Endometrial microvascular endothelial cells (primary cell): ENCODE measurements around the gene CTXND2. TPM values are rescaled to one million over a fixed set of nuclear protein-coding genes. Genes with fewer than 3 reads are reported as not detected.
"Not testable (repeated sequence)": the region's sequence is repeated elsewhere in the genome, so short reads cannot be mapped to it uniquely, and the experiment has no call there.

Experiments used
- in situ Hi-C: cut with HindIII; loops from 2 replicates; pipeline ENCODE4 v1.10.0; 2017; ENCODE audit warnings: low sequenced_read_pairs, low pct_unique_long_range_greater_than_20kb; ENCODE audit errors: inconsistent ontology term
- total RNA-seq: library from RNA; depleted of rRNA; stranded (reverse); fragments of >200 nt; gene quantifications from one replicate; pipeline ENCODE4 v1.2.3, GENCODE V29; 2015; ENCODE audit errors: inconsistent ontology term

CTXND2 gene
- total RNA-seq, 1 donor from 2014 or later: not detected

DNA sequence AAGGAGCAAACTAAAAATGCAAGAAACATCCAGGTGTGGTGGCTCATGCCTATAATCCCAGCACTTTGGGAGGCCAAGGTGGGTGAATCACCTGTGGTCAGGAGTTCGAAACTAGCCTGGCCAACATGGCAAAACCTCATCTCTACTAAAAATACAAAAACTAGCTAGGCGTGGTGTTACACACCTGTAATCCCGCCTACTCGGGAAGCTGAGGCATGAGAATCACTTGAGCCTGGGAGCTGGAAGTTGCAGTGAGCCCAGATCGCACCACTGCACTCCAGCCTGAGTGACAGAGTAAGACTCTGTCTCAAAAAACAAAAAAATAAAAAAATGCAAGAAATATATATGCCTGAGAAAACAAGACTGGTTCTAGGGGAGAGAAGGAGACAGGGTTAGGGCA is 3.8 kb upstream of the CTXND2 start:
- in situ Hi-C loops: not testable (repeated sequence)

DNA sequence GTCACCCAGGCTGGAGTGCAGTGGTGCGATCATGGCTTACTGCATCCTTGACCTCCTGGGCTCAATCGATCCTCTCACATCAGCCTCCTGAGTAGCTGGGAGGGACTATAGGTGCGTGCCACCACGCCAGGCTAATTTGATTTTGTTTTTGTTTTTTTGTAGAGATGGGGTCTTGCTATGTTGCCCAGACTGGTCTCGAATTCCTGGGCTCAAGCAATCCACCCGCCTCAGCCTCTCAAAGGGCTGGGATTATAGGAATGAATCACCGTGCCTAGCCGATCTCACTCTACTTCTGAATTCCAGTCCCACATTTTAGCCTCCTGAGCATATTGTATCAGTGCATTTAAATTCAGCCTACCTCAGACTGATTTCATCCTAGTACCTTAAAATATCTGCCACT is 1.8 kb downstream of the CTXND2 start:
- in situ Hi-C loops: no loop called here

DNA sequence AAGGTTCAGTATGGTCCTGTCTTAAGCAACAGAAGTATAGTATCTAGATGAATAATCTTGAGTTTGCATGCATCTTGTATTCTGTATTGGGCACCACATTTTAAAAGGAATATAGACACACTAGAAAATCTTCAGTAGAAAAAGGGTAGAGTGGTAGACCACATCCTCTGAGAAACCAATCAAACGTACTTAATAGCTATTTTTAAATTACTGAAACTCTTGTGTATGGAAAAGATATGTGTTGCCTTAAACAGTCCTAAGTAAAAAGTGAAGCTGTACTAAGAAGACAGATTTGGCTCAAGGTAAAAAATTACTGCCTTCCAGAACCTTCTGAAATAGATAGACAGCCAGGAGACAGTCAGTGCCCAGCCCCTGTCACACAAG is 3.1 kb downstream of the CTXND2 start:
- in situ Hi-C loops: no loop called here

DNA sequence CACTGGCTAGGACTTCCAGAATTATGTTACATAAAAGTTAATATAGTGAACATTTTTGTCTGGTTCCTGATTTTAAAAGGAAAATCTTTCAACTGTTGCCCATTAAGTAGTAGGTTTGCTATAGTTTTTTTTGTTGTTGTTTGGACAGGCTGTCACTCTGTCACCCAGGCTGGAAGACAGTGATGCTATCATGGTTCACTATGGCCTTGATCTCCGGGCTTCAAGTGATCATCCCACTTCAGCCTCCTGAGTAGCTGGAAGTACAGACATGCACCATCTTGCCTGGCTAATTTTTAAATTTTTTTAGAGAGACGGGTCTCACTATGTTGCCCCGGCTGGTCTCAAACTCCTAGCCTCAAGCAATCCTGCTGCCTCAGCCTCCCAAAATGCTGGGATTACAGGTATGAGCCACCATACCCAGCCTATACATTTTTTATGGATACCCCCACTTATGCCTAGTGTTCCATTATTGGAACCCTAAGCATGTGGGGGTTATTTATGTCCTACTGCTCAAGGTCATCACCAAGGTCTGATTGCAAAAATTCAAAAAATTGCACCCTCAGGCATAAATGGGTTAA is 6.5 kb downstream of the CTXND2 start:
- in situ Hi-C loops: no loop called here

DNA sequence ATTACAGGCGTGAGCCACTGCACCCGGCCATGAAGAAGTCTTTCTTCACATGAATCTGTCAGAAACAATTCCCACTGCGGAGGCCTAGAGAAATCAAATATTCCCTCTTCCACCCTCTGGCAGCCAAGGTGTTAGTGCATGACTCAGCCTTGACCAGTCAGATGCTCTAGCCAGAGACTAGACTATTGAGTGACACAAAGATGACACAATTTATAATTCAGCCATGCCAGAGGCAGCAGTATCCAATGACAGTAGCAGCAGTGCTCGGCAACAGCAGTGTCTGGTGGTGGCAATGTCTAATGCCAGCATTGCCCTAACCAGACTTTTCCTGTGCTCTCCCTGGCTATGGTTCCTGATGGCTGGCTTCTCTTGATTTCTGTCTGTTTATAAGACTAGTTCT is 8.7 kb downstream of the CTXND2 start:
- in situ Hi-C loops: no loop called here

DNA sequence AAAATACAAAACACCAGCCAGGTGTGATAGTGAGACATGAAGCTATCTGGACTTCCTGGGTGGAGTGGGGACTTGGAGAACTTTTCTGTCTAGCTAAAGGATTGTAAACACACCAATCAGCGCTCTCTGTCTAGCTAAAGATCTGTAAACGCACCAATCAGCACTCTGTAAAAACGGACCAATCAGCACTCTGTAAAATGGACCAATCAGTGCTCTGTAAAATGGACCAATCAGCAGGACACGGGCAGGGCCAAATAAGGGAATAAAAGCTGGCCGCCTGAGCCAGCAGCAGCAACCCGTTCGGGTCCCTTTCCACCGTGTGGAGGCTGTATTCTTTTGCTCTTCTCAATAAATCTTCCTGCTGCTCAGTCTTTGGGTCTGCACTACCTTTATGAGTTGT is 12.9 kb downstream of the CTXND2 start:
- in situ Hi-C loops: not testable (repeated sequence)

DNA sequence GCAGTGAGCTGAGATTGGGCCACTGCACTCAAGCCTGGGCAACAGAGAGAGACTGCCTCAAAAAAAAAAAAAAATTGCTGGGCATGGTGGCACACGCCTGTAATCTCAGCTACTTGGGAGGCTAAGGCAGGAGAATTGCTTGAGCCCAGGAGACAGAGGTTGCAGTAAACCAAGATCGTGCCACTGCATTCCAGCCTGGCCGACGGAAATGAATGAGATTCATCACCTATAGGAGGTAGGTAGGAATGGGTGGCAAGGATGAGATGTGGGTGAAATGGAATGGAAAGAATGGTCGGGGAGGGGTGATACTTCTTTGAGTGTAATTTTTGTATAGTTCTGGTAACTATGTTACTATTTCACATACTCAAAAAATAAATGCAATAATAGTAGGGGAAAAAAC is 15.4 kb downstream of the CTXND2 start:
- in situ Hi-C loops: no loop called here

DNA sequence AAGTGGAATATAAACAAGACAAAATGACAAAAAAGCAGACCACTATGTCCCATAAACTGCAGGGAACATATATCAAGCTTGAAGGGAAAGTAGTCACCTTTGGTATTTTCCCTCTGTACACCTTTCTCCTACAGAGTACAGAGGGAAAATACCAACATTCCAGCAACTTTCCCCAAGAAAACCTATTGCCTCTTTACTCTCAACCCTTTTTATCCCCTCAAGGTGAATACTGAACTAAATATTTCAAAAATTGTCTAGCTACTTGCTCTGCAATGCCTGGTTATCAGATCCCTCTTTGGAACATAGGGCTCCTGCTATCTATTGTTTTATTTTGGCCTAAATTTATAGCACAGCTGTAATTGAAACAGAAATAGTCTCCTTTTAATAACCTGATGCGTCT is 15.8 kb downstream of the CTXND2 start:
- in situ Hi-C loops: no loop called here

DNA sequence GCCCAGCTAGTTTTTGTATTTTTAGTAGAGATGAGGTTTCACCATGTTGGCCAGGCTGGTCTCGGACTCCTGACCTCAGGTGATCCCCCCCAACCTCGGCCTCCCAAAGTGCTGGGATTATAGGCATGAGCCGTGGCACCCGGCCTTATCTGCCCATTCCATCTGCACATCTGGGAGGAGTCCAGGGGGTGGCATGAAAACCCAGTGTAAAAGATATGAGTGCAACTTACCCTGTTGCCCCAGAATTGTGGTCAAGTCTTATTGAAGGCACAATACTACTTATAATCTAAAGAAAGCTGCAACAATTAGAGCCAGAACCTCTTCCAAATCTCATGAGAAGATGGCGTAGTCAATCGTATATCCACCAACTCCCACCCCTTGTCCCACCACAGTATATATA is 18.4 kb downstream of the CTXND2 start:
- in situ Hi-C loops: no loop called here

DNA sequence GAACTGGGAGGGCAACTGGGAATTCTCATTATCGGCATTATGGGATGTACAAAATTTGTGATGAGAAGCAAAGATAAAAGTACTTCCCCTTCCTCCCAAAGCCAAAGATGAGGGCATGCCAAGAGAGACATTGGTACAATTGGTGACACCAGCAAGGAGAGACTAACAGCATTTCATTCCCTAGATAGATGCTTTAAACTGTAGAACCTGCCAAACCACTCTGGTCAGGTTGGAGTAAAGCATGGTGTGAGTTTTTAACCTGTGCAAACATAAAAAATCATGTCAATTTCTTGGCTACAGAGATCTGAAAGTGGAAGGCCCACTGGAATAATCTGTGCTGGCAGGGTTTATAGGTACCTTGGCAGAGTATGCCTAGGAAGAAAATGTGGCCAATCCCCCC is 19.4 kb downstream of the CTXND2 start:
- in situ Hi-C loops: no loop called here

DNA sequence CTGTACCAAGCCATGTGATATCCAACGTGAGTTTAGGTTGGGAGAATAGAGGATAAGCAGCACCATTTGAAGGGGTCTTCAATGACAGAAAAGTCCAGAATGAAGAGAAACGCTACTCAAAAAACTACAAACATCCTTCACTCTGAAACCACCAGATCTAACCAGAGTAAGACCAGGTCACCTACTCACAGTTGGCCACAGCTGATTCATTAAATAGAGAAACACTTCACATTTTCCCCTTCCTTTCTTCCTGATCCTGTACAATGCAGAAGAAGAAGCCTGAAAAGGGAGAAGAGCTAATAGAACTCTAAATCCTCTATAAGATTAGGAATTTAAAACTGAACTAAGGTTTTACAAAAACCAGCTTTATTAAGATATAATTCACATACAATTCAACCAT is 19.9 kb downstream of the CTXND2 start:
- in situ Hi-C loops: no loop called here

DNA sequence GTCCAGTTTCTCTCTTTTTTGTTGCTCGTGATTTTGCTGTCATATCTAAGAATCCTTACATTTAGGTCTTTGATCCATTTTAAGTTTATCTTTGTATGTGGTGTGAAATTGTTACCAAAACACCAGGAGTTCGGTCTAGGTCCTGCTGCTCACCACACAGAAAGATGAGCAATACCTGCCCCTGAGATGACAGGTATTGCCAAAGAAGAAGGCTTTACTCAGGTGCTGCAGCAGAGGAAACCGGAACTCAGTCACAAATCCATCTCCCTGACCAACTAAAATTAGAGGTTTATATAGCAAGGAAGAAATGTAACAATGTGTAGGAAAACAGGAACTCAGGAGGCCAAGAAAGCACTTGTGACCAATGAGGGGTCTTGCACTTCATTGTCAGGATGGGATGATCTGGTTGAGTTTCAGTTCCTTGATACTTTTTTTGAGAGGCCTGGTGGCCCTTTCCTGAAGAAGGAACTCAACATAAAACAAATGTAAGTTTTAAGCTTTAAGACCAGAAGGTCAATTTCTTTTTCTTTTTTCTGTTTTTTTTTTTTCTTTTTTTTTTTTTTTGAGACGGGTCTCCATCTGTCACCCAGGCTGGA is 22.7 kb downstream of the CTXND2 start:
- in situ Hi-C loops: no loop called here

DNA sequence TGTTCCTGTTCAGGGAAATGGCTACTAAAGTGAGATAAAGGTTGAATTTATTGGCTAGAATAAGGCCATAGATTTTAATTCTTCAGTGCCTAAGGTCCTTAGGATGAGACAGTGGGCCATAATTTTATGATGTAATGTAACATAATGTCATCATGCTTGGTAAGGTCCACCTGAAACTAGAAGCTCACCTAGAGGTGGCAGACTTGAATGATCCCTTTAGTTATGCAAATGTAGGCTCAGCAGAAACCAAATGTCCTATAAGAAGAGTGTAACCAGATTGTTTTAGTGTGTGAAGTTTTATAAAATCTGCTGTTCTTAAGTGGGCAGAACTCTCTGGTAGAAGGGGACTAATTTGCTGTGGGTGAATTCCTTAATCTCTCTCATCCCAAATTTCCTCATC is 25.7 kb downstream of the CTXND2 start:
- in situ Hi-C loops: no loop called here

DNA sequence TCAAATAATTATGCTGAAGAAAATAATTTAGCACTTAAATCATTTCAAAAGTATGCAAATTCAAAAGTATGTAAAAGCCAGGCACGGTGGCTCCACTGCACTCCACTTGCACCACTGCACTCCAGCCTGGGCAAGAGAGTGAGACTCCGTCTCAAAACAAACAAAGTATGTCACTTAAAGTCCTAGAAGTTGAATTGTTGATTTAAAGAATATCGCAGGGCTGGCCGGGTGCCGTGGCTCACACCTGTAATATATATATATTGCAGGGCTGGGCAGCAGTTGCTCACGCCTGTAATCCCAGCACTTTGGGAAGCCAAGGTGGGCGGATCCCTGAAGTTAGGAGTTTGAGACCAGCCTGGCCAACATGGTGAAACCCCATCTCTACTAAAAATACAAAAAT is 30.5 kb downstream of the CTXND2 start:
- in situ Hi-C loops: no loop called here

DNA sequence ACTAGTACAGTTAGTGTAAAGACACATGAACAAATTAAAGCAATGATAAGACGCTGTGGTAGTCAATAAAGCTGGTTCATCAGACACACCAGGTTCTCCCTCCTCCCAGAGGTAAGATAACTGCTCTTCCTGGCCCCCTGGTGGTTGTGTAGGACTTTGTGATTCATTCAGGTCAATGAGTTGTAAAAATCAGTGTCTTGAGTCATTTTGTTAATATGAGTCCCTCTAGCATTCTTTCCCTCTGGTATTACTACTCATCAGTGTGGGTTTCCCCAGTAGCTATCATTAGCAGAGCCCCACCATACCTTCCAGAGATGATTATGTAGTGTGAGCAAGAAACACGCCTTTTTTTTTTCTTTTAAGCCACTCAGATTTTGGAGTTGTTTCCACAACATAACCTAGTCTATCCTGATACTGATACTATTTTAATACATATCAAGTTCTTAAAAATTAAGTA is 35.6 kb downstream of the CTXND2 start:
- in situ Hi-C loops: no loop called here

DNA sequence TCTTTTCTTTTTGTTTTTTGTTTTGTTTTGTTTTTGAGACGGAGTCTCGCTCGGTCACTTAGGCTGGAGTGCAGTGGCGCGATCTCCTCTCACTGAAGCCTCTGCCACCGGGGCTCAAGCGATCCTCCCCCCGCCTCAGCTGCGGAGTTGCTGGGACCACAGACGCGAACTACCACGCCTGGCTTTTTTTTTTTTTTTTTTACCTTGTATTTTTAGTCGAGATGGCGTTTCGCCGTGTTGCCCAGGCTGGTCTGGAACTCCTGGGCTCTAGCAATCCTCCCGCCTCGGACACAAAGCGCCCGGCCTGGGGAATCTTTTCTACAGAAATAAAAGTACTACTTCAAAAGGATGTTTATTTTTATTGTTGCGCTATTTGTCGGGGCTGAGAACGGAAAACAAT is 38.1 kb downstream of the CTXND2 start:
- in situ Hi-C loops: no loop called here

DNA sequence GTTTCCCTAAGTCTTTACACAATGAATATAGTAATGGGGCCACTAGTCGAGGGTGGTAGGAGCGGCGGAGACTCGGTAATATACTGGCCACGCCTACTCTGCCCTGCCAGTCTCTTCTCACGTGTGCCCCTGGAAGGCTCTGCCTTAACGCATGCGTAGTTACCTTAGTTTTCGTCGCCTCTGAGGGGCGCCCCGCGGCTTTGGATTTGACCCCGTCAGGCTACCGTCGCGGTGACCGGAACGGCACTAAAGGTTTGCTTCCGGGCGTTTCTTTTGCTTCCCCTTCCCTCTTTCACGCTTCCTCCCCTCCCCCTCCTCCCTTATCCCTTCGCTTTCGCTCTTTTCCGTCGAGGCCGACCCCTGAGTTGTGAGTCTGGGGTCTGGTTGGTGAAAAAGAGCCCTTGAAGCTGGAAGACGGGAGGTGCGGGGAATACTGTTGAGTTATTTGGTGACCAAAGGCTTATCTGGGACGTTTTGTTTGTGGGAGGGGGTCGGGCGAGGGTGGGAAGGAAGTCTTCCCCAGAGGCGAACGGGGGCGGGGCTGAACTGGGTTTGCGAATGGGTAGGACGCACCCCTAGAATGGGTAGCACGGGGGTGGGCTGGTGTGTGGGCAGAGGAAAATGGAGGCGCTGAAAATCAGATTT is 39.3 kb downstream of the CTXND2 start, which contains the start of gene SETDB1:
Gene SETDB1, plus strand, starts transcription at position 267 of the 645 bp plus-strand sequence. CDS start 1,352 bp downstream, outside the sequence.
- in situ Hi-C loops: no loop called here

DNA sequence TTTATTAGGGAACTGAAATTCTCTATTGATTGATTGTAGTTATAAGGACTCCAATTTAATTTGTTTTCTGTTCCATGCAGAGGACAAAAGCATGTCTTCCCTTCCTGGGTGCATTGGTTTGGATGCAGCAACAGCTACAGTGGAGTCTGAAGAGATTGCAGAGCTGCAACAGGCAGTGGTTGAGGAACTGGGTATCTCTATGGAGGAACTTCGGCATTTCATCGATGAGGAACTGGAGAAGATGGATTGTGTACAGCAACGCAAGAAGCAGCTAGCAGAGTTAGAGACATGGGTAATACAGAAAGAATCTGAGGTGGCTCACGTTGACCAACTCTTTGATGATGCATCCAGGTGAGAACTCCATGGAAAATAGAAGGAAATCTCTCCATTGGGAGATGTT is 40.7 kb downstream of the CTXND2 start:
- in situ Hi-C loops: no loop called here

DNA sequence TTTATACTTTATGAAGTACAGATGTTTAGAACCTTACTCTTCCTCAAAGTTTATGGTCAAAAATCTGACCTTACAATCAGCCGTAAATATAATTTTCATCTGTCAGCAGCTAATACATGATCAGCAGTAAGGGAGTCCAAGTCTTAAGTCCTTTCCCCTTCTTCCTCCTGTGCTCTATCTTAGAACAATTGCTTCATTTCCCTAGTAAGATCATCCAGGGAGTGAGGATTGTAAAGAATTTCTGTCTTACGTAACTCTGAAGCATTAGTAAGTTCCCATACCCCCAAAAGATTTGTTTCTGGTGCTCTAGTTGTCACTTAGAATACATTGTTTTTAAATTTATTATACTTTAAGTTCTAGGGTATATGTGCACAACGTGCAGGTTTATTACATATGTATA is 41.4 kb downstream of the CTXND2 start:
- in situ Hi-C loops: no loop called here

DNA sequence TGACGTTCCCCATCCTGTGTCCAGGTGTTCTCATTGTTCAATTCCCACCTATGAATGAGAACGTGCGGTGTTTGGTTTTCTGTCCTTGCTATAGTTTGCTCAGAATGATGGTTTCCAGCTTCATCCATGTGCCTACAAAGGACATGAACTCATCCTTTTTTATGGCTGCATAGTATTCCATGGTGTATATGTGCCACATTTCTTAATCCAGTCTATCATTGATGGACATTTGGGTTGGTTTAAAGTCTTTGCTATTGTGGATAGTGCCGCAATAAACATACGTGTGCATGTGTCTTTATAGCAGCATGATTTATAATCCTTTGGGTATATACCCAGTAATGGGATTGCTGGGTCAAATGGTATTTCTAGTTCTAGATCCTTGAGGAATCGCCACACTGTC is 41.8 kb downstream of the CTXND2 start:
- in situ Hi-C loops: not testable (repeated sequence)
